ENCODE results near the gene NAGK.
"Not testable (repeated sequence)": the region's sequence is repeated elsewhere in the genome, so short reads cannot be mapped to it uniquely, and the experiment has no call there.

Gene NAGK

GRCh38 chr2:71068218-71069035 is at the start of gene NAGK:
NAGK (plus strand) TSS chr2:71068648; CDS start chr2:71068684, 36 bp downstream.
- DNase-seq (ENCODE audit: low spot score), result peak; percentile 94

GRCh38 chr2:71019989-71020388 is 48.5 kb upstream of the NAGK start:
- DNase-seq (ENCODE audit: low spot score), result not testable (repeated sequence)

- DNase-seq (ENCODE audit: low spot score), result not testable (repeated sequence)
Observed at GRCh38 chr2:71021394-71021793, 47.1 kb upstream of the NAGK start.

GRCh38 chr2:71023553-71024243 is 44.8 kb upstream of the NAGK start:
- DNase-seq (ENCODE audit: low spot score), result not testable (repeated sequence)

- DNase-seq (ENCODE audit: low spot score), result not testable (repeated sequence)
Observed at GRCh38 chr2:71036296-71036695, 32.2 kb upstream of the NAGK start.

GRCh38 chr2:71042287-71042686 is 26.2 kb upstream of the NAGK start:
- no peak for DNase-seq (ENCODE audit: low spot score)

- no peak for DNase-seq (ENCODE audit: low spot score)
Observed at GRCh38 chr2:71043531-71044407, 24.7 kb upstream of the NAGK start.

GRCh38 chr2:71045151-71045550 is 23.3 kb upstream of the NAGK start:
- DNase-seq (ENCODE audit: low spot score), result no peak

- DNase-seq (ENCODE audit: low spot score), result no peak
Observed at GRCh38 chr2:71045865-71046548, 22.4 kb upstream of the NAGK start.

GRCh38 chr2:71048096-71048495 is 20.4 kb upstream of the NAGK start:
- DNase-seq (ENCODE audit: low spot score), result no peak

GRCh38 chr2:71049704-71050360 is 18.6 kb upstream of the NAGK start:
- DNase-seq (ENCODE audit: low spot score), result not testable (repeated sequence)

GRCh38 chr2:71055206-71055740 is 13.2 kb upstream of the NAGK start:
- not testable (repeated sequence) for DNase-seq (ENCODE audit: low spot score)

- no peak for DNase-seq (ENCODE audit: low spot score)
Observed at GRCh38 chr2:71060211-71060610, 8.2 kb upstream of the NAGK start.

GRCh38 chr2:71060871-71061270 is 7.6 kb upstream of the NAGK start:
- DNase-seq (ENCODE audit: low spot score), result no peak

GRCh38 chr2:71063216-71063615 is 5.2 kb upstream of the NAGK start:
- DNase-seq (ENCODE audit: low spot score), result no peak

- no peak for DNase-seq (ENCODE audit: low spot score)
Observed at GRCh38 chr2:71064110-71064611, 4.3 kb upstream of the NAGK start.

- DNase-seq (ENCODE audit: low spot score), result no peak
Observed at GRCh38 chr2:71064754-71065621, 3.5 kb upstream of the NAGK start.

- DNase-seq (ENCODE audit: low spot score), result no peak
Observed at GRCh38 chr2:71066856-71067255, 1.6 kb upstream of the NAGK start.

- no peak for DNase-seq (ENCODE audit: low spot score)
Observed at GRCh38 chr2:71067567-71068217, 756 bp upstream of the NAGK start.

Data from RKO (cell line).